Measurements from ENCODE around the gene IFNL2.
"Not testable (repeated sequence)": the region's sequence is repeated elsewhere in the genome, so short reads cannot be mapped to it uniquely, and the experiment has no call there.

GRCh38 chr19:39244410-39245100, 23.6 kb upstream of the IFNL2 start, which contains the start of gene IFNL3:
- not testable (repeated sequence) for TF ChIP-seq CTCF (IDR thresholded peaks at IDR 0.05; ENCODE audit: extremely low read depth in 1 of 2, insufficient read depth in 1 of 2, low read depth in 1 of 2, low read length in 2 of 2); FOS (IDR thresholded peaks at IDR 0.05; ENCODE audit: borderline replicate concordance, insufficient read depth, low read length); EZH2 (IDR thresholded peaks at IDR 0.05; ENCODE audit: borderline replicate concordance, low read depth, low read length, severe bottlenecking); GATA2 (IDR thresholded peaks at IDR 0.05; ENCODE audit: insufficient read depth, insufficient read length, low read depth, low read length); POLR2A (IDR thresholded peaks at IDR 0.05; ENCODE audit: low read depth, low read length)

Measured in endothelial cell of umbilical vein (primary cell).